ENCODE data around the gene STK32C.

- TF ChIP-seq CTCF (conservative IDR thresholded peaks at IDR 0.05) (no peak), EZH2 (IDR thresholded peaks at IDR 0.05; ENCODE audit: low read depth) (no peak)
Observed at GRCh38 chr10:132274581-132274980, 33.2 kb downstream of the STK32C start.
